ENCODE results near the gene SLC14A1.

Gene SLC14A1

DNA sequence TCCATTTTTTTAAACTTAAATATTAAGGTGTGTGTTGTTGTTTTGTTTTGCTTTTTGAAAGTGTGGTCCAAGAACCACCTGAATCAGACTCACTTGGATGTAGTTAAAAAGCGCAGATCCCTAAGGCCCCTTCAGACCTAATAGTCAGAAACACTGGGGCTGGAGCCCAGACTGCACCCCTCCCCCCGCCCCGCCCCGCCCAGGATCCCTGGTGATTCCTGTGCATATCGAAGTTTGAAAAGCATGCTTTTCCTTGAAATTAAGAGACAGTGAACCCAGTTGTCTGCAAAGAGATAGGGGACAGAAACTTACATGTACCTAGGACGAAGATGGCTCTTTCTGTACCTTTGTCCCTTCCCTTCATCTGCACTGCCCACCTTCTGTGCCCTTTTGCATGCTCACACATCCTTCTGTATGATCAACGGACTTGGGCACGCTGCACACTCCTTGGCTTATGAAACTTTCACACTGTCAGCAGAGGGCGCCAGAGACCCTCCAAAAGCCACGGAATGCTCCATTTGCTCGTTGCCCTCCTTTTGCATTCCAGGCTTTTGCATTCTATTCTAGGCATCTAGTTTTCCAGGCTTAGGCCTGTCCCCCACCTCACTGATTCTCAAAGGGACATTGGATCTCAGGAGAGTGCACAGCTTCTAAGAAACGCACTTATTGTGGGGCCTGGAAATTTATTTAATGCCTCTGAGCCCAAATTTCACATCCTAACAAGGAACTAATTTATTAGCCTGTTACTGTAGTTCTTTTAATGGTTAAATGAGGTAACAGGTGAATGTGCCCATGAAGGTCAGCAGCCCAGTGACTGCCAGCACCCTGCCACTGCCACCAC lies 32.8 kb upstream of the SLC14A1 start:
- Histone ChIP-seq H3K27me3 (ENCODE audit: low read depth) (peaks cover 4% of the 10 kb centered on the region; the same call in 1 of the 2 replicates), H3K4me3 (no peak overlapping the region), H3K9me3 (no peaks in the 10 kb centered on the region), H3K36me3 (replicated peaks) (no peaks in the 10 kb centered on the region), H3K4me1 (no peaks in the 10 kb centered on the region)
- in situ Hi-C loops (cut with MboI; ENCODE audit: low sequenced_read_pairs) = loop anchor here (5.0 kb wide), 1 partner anchor 381 kb away; the partner anchor contains the start of gene PSTPIP2
- peak; percentile 66 to 84 for DNase-seq (ENCODE audit: low spot score in 2 of 2)

DNA sequence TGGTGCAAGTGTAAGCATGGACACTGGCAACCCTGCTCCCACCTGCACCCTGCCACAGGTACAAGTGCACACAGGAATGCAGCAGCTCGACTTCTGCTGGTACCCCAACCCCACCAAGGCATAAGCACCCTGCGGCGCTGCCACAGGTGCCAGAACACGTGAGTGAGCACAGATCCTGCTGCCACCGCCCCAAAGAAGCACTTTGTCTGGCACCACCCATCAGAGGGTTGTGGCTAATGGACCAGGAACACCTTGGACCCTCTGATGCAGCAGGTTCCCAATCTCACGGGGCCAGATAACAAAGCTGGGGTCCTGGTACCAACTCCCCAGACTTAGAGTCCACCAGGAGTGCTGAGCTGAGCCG lies 32.2 kb upstream of the SLC14A1 start:
- Histone ChIP-seq H3K4me1 (no peaks in the 10 kb centered on the region), H3K27me3 (ENCODE audit: low read depth) (peaks cover 4% of the 10 kb centered on the region; the same call in 1 of the 2 replicates), H3K36me3 (replicated peaks) (no peaks in the 10 kb centered on the region), H3K4me3 (no peak overlapping the region), H3K9me3 (no peaks in the 10 kb centered on the region)
- DNase-seq (ENCODE audit: low spot score in 2 of 2) = no peak
- in situ Hi-C loops (cut with MboI; ENCODE audit: low sequenced_read_pairs) = loop anchor here (5.0 kb wide), 1 partner anchor 381 kb away; the partner anchor contains the start of gene PSTPIP2

DNA sequence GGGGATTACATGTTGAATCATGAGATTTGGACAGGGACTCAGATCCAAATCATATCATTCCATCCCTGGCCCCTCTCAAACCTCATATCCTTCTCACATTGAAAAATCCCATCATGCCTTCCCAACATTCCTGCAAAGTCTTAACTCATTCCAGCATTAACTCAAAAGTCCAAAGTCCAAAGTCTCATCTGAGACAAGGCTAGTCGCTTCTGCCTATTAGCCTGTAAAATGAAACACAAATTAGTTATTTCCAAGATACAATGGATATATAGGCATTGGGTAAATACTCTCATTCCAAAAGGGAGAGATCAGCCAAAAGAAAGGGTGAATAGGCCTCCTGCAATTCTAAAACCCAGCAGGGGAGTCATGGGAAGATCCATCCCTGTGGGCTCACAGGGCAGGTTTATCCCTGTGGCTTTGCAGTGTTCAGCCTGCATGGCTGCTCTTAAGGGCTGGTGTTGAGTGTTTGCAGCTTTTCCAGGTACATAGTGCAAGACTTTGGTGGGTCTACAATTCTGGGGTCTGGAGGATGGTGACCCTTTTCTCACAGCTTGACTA lies 21.2 kb upstream of the SLC14A1 start:
- no peaks in the 10 kb centered on the region for H3K9me3 ChIP-seq
- no peaks in the 10 kb centered on the region for H3K27me3 ChIP-seq (ENCODE audit: low read depth)
- H3K4me1 ChIP-seq = no peaks in the 10 kb centered on the region
- no peaks in the 10 kb centered on the region for H3K36me3 ChIP-seq (replicated peaks)
- H3K4me3 ChIP-seq = no peak overlapping the region
- in situ Hi-C loops (cut with MboI; ENCODE audit: low sequenced_read_pairs) = no loop called here
- no peak for DNase-seq (ENCODE audit: low spot score in 2 of 2)

DNA sequence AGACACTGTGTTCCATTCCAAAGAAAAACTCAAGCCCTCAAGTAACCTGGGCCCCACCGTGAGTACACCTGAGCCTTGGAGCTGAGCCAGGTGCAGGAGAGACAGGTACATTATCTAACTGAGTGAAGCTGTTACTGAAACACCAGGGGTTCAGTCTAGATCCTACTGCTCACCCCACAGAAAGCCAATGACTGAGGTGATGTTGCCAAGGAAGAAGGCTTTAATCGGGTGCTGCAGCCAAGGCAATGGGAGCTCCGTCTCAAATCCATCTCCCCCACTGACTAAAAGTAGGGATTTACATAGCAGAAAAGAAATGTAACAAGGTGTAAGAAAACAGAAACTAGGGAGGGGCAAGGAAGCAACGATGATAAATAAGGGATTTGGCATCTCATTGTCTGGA lies 15.2 kb upstream of the SLC14A1 start:
- H3K4me1 ChIP-seq = no peaks in the 10 kb centered on the region
- no peak for DNase-seq (ENCODE audit: low spot score in 2 of 2)
- no peaks in the 10 kb centered on the region for H3K36me3 ChIP-seq (replicated peaks)
- no peaks in the 10 kb centered on the region for H3K27me3 ChIP-seq (ENCODE audit: low read depth)
- H3K9me3 ChIP-seq = peaks cover 8% of the 10 kb centered on the region; the same call in 1 of the 2 replicates
- H3K4me3 ChIP-seq = no peak overlapping the region
- in situ Hi-C loops (cut with MboI; ENCODE audit: low sequenced_read_pairs) = no loop called here

DNA sequence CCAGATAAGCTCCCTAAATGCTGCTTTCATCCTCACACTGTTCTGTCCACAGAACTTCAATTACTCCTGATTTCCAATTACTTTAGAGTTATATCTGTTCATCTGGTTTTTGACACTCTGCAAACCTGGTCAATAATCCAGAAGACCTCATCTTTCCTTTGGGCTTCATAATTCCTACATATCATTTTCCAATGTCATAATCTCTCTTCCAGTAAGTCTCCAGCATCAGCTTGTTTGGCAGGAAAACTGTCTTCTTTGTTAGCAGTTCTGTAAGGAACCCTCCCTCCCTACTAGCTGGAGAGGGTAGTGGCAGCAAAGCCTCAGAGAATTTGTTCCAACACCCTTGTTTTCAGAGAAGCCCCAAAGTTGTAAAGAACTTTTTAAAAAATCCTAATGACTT lies 11.9 kb upstream of the SLC14A1 start:
- DNase-seq (ENCODE audit: low spot score in 2 of 2) = no peak
- Histone ChIP-seq H3K27me3 (ENCODE audit: low read depth) (no peaks in the 10 kb centered on the region), H3K4me1 (no peaks in the 10 kb centered on the region), H3K9me3 (peaks cover 8% of the 10 kb centered on the region; the same call in 1 of the 2 replicates), H3K4me3 (no peak overlapping the region), H3K36me3 (replicated peaks) (no peaks in the 10 kb centered on the region)
- in situ Hi-C loops (cut with MboI; ENCODE audit: low sequenced_read_pairs) = no loop called here

DNA sequence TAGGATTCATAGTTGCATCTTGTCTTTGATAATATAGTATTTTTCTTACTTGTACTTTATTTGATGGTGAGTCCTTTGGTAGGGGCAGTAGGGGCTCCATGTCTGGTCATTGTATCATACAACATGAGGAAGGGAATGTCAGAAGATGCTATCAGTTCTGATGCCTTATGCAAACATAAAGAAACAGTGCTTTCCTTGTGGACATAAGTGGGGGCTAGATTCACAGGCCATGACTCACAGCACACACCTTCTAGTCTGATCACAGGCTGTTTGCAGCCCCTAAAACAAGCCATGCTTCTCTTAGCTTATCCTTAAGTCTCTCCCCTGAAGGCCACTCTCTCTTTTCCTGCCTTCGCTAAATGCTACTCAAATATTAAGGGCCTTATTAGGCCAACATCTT lies 10.7 kb upstream of the SLC14A1 start:
- in situ Hi-C loops (cut with MboI; ENCODE audit: low sequenced_read_pairs) = no loop called here
- Histone ChIP-seq H3K9me3 (peaks cover 8% of the 10 kb centered on the region; the same call in 1 of the 2 replicates), H3K36me3 (replicated peaks) (no peaks in the 10 kb centered on the region), H3K4me1 (no peaks in the 10 kb centered on the region), H3K27me3 (ENCODE audit: low read depth) (no peaks in the 10 kb centered on the region), H3K4me3 (no peak overlapping the region)
- no peak for DNase-seq (ENCODE audit: low spot score in 2 of 2)

DNA sequence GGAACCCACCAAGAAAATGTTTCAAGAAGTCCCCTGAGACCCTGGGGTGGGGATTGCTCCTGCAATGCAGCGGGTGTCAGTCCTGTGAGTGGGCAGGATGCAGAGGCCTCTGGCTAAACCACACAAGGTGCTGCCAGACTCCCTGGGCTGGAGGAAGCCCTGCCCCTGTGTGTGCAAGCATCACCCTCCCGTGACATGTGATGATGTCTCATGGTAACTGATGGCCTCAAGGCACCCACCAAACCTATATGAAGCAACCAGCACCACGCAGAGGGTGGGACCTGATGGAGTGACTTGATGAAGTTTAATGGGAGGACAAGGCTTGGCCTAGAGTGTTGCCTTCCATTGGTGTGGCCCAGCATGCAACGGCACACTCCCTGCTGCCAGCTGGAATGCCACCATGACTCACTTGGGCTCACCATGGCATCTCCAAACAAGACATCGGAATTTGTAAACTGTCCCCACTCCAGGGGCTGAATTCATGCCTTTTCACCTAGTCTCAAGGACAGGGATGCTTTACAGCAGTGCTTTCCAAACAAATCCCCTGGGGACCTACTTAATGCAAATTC lies 8.7 kb upstream of the SLC14A1 start:
- no peak overlapping the region for H3K4me3 ChIP-seq
- no peaks in the 10 kb centered on the region for H3K4me1 ChIP-seq
- H3K36me3 ChIP-seq (replicated peaks) = no peaks in the 10 kb centered on the region
- H3K9me3 ChIP-seq = no peaks in the 10 kb centered on the region
- DNase-seq (ENCODE audit: low spot score in 2 of 2) = no peak
- in situ Hi-C loops (cut with MboI; ENCODE audit: low sequenced_read_pairs) = no loop called here
- no peaks in the 10 kb centered on the region for H3K27me3 ChIP-seq (ENCODE audit: low read depth)

DNA sequence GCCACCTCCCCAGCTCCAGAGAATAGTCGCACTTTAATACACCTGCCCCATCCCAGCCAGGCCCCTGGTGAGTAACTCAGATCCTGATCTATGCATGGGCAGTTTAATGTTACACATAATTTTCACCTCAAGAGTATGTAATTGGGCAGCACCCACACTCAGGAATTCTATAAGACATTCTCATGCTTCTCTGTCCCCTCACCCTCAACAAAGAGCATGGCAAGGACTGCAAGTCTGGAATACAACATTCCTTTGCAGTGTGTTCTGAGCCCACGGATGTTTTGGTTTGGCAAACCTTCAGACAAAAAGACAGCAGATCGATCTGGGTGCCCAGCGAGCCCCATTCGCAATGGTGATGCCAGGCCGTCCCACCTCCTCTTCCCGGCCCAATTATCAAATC lies 4.9 kb upstream of the SLC14A1 start:
- Histone ChIP-seq H3K36me3 (replicated peaks) (no peaks in the 10 kb centered on the region), H3K9me3 (no peaks in the 10 kb centered on the region), H3K4me1 (no peaks in the 10 kb centered on the region), H3K4me3 (no peak overlapping the region), H3K27me3 (ENCODE audit: low read depth) (peaks cover 6% of the 10 kb centered on the region; the same call in 1 of the 2 replicates)
- in situ Hi-C loops (cut with MboI; ENCODE audit: low sequenced_read_pairs) = no loop called here
- DNase-seq (ENCODE audit: low spot score in 2 of 2) = no peak

DNA sequence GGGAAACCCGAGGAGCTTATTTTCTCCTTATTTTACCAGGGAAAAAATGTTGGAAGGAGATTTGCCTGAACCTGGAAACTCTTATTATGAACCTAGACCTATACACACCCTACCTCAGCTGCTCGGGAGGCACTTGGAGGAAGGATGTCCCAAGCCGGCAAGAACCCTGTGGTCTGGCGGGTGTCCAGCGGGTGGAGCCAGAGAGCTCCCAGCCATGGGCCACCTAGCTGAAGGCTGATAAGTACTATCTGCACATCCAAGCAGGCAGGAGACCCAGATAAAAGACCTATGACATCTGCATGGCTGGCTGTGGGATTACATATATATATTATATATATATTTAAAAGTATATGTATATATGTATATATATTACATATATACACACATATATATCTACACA lies 1.1 kb upstream of the SLC14A1 start:
- no peaks in the 10 kb centered on the region for H3K9me3 ChIP-seq
- peak; percentile 36 to 82 for DNase-seq (ENCODE audit: low spot score in 2 of 2)
- in situ Hi-C loops (cut with MboI; ENCODE audit: low sequenced_read_pairs) = no loop called here
- no peaks in the 10 kb centered on the region for H3K36me3 ChIP-seq (replicated peaks)
- no peak overlapping the region for H3K4me3 ChIP-seq
- peaks cover 6% of the 10 kb centered on the region; the same call in 1 of the 2 replicates for H3K27me3 ChIP-seq (ENCODE audit: low read depth)
- H3K4me1 ChIP-seq = no peaks in the 10 kb centered on the region

DNA sequence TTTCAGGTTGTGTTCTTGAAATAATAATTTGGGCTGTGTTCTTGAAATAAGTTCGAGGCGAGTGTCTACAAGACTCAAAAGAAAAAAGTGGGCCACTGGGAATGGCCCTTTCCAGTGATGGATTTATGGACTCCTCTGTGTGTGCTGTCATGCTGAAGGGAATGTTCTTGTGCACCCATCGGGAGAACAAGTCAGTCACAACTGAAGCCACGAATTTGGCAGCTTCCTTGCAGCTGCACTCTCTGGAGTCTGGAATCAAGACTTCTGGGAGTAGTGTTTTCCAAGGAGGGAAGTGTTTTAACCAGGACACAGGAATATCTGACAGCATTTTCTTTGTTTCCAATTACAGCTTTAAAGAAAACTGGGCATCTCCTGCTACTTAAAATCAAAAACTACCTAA lies 620 bp downstream of the SLC14A1 start:
- in situ Hi-C loops (cut with MboI; ENCODE audit: low sequenced_read_pairs) = no loop called here
- H3K27me3 ChIP-seq (ENCODE audit: low read depth) = peaks cover 9% of the 10 kb centered on the region; the same call in 1 of the 2 replicates
- DNase-seq (ENCODE audit: low spot score in 2 of 2) = no peak
- no peaks in the 10 kb centered on the region for H3K9me3 ChIP-seq
- no peaks in the 10 kb centered on the region for H3K36me3 ChIP-seq (replicated peaks)
- no peaks in the 10 kb centered on the region for H3K4me1 ChIP-seq
- H3K4me3 ChIP-seq = no peak overlapping the region

DNA sequence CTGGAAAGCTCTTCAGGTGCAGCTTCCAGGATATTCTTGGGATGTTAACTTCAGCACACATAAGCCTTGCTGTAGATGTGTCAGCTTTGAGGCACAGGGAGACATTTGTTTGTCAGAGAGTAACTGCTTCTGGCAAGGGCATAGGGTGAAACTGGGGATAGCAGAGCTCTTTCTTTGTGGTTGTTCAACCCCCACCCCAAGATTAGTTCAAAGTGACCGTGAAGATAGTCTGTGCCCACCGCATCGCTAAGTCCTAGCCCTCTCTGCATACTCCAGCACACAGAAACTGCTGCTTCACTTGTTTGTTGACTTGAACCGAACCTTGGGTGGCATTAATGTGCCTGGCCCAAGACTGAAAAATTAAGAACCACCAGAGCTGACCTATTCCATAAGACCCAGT lies 1.4 kb downstream of the SLC14A1 start:
- no peaks in the 10 kb centered on the region for H3K4me1 ChIP-seq
- DNase-seq (ENCODE audit: low spot score in 2 of 2) = no peak
- H3K27me3 ChIP-seq (ENCODE audit: low read depth) = peaks cover 9% of the 10 kb centered on the region; the same call in 1 of the 2 replicates
- no peaks in the 10 kb centered on the region for H3K36me3 ChIP-seq (replicated peaks)
- in situ Hi-C loops (cut with MboI; ENCODE audit: low sequenced_read_pairs) = no loop called here
- no peak overlapping the region for H3K4me3 ChIP-seq
- H3K9me3 ChIP-seq = no peaks in the 10 kb centered on the region

DNA sequence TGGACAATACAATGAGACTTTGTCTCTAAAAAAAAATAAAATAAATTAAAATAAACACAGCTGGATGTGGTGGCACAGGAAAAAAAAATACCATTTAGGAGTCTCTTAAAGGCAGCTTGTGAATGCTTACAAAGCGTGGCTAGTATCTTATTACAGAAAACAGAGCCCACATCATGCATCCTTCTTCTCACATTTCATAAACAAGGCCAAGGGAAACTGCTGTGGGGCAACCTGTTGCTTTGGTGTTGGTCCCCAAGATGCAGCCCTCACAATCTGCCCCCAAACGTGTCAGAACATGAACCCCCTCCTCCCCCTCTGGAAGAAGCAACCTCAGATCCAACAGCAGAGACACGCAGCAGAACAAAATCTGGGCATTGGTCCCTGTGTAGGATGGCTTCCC lies 2.6 kb downstream of the SLC14A1 start:
- peaks cover 7% of the 10 kb centered on the region; the same call in 1 of the 2 replicates for H3K27me3 ChIP-seq (ENCODE audit: low read depth)
- no peak overlapping the region for H3K4me3 ChIP-seq
- DNase-seq (ENCODE audit: low spot score in 2 of 2) = no peak
- H3K4me1 ChIP-seq = no peaks in the 10 kb centered on the region
- no peaks in the 10 kb centered on the region for H3K9me3 ChIP-seq
- no peaks in the 10 kb centered on the region for H3K36me3 ChIP-seq (replicated peaks)
- in situ Hi-C loops (cut with MboI; ENCODE audit: low sequenced_read_pairs) = no loop called here

DNA sequence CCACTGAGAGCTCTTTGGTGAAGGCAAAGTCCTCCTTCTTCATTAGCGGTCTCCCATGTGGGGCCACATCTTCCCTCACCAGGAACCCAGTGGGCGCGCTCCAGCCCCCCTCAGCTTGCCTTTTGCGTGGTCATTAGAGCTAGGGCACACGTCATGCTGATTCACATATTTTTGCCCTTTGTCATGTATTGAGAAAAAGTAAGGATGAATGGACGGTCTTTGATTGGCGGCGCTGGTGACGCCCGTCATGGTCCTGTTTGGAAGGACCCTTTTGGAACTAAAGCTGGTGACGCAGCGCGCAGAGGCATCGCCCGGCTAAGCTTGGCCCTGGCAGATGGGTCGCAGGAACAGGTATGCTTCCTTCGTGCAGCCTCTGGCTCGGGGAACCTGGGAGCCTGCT lies 3.1 kb downstream of the SLC14A1 start:
- Histone ChIP-seq H3K4me3 (no peak overlapping the region), H3K9me3 (no peaks in the 10 kb centered on the region), H3K4me1 (no peaks in the 10 kb centered on the region), H3K27me3 (ENCODE audit: low read depth) (peaks cover 7% of the 10 kb centered on the region; the same call in 1 of the 2 replicates), H3K36me3 (replicated peaks) (no peaks in the 10 kb centered on the region)
- in situ Hi-C loops (cut with MboI; ENCODE audit: low sequenced_read_pairs) = no loop called here
- no peak for DNase-seq (ENCODE audit: low spot score in 2 of 2)
